NT2/D1 (cell line): ENCODE results near the gene CHTOP.

ENCODE experiments used
- SUZ12 ChIP-seq: IDR thresholded peaks from 2 replicates; pipeline ENCODE4 v1.6.1; 2011; ENCODE audit not compliant: insufficient read length, insufficient read depth; ENCODE audit errors: extremely low read depth
- YY1 ChIP-seq: IDR thresholded peaks from 2 replicates; pipeline ENCODE4 v1.6.1; 2011; ENCODE audit not compliant: insufficient read length, insufficient read depth
- ZNF274 ChIP-seq: IDR thresholded peaks from 2 replicates; pipeline ENCODE4 v1.6.1; 2011; ENCODE audit warnings: mild to moderate bottlenecking, low read depth, low read length

- no peak for TF ChIP-seq YY1
- no peak for TF ChIP-seq SUZ12
- no peak for TF ChIP-seq ZNF274
Measured at GRCh38 chr1:153649137-153649862, 15.4 kb downstream of the CHTOP start.
